T1000 (cell line): ENCODE measurements around the gene GID4.

Source experiments
- DNase-seq: peaks from one replicate; lab custom pipeline; 2025; ENCODE audit warnings: mixed read lengths; lab: John Stamatoyannopoulos, UW

Gene GID4

GRCh38 chr17:18101828-18102227 is 62.6 kb downstream of the GID4 start:
- no peak for DNase-seq

- no peak for DNase-seq
Observed at GRCh38 chr17:18102640-18103039, 63.4 kb downstream of the GID4 start.

- DNase-seq = no peak
Observed at GRCh38 chr17:18105027-18105426, 65.8 kb downstream of the GID4 start.

- DNase-seq = no peak
Observed at GRCh38 chr17:18105595-18105994, 66.4 kb downstream of the GID4 start.

GRCh38 chr17:18106211-18106610 is 67.0 kb downstream of the GID4 start:
- DNase-seq = no peak

GRCh38 chr17:18107061-18107790 is 68.0 kb downstream of the GID4 start:
- no peak for DNase-seq

GRCh38 chr17:18107971-18108370 is 68.8 kb downstream of the GID4 start:
- no peak for DNase-seq

- no peak for DNase-seq
Observed at GRCh38 chr17:18108401-18109312, 69.4 kb downstream of the GID4 start, which contains the start of gene MYO15A. TSS of gene MYO15A (plus strand) at chr17:18108756. CDS start at chr17:18118801, 10,045 bp downstream.

GRCh38 chr17:18109935-18110485 is 70.8 kb downstream of the GID4 start:
- no peak for DNase-seq

GRCh38 chr17:18110636-18111145 is 71.5 kb downstream of the GID4 start:
- DNase-seq = no peak

GRCh38 chr17:18111330-18111971 is 72.2 kb downstream of the GID4 start:
- DNase-seq = no peak

- no peak for DNase-seq
Observed at GRCh38 chr17:18115517-18115916, 76.3 kb downstream of the GID4 start.

- DNase-seq = no peak
Observed at GRCh38 chr17:18116078-18116477, 76.9 kb downstream of the GID4 start.

- no peak for DNase-seq
Observed at GRCh38 chr17:18117533-18117932, 78.3 kb downstream of the GID4 start.
